ENCODE measurements around the gene RSBN1L.
A peak's percentile ranks its signal among the peaks of the same experiment; 100 is the strongest.
"Not testable (repeated sequence)": the region's sequence is repeated elsewhere in the genome, so short reads cannot be mapped to it uniquely, and the experiment has no call there.

The RSBN1L gene

DNA sequence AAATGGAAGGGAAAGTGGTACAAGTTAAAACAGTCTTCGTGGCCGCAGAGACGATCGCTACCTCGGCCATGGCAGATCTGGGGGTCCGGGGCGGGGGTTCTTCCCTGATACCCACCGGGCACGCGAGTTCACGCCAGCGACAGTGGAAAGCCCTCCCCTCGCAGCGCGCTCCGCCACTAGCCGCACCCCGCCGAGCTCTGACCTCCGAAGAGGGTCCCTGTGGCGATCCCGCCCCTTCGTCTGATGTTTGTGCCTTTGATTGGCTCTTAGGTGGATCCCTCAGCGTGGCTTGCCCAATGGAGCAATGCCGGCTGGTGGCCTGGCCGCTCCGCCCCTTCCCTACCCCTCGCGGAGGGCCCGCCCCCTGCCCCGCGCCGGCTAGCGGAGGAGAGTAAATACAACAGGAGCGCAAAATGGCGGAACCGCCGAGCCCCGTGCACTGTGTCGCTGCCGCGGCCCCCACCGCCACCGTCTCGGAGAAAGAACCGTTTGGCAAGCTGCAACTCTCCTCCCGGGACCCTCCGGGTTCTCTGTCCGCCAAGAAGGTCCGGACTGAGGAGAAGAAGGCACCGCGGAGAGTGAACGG lies at the start of gene RSBN1L:
Gene RSBN1L, plus strand, starts transcription at position 403 of the 586 bp plus-strand sequence. Its CDS starts 11 bp downstream, at position 414.
- no peaks in the 10 kb centered on the region for H3K9me3 ChIP-seq (ENCODE audit: low read length)
- peaks cover 34% of the 10 kb centered on the region for H3K4me1 ChIP-seq (ENCODE audit: insufficient read depth, low read length)
- H3K4me3 ChIP-seq (ENCODE audit: low read depth in 1 of 2, low read length in 2 of 2): peak within 1 kb of the TSS; percentile 75 to 90
- peak within 1 kb of the TSS; percentile 99 for H3K27ac ChIP-seq (ENCODE audit: low read depth, low read length)
- peak within 1 kb of the TSS; percentile 91 for H3K9ac ChIP-seq (ENCODE audit: low read length)
- H3K27me3 ChIP-seq (ENCODE audit: control insufficient read depth in 1 of 2, insufficient read depth in 2 of 2, low read length in 2 of 2): no peaks in the 10 kb centered on the region
- no peaks in the 10 kb centered on the region for H3K36me3 ChIP-seq (ENCODE audit: insufficient read depth, low read length)

GRCh38 chr7:77648742-77649338 lies 47.4 kb upstream of the RSBN1L start:
- H3K4me1 ChIP-seq (ENCODE audit: insufficient read depth, low read length): no peaks in the 10 kb centered on the region
- no peak overlapping the region for H3K27ac ChIP-seq (ENCODE audit: low read depth, low read length)
- H3K27me3 ChIP-seq (ENCODE audit: control insufficient read depth in 1 of 2, insufficient read depth in 2 of 2, low read length in 2 of 2): no peaks in the 10 kb centered on the region
- peaks cover 4% of the 10 kb centered on the region for H3K36me3 ChIP-seq (ENCODE audit: insufficient read depth, low read length)
- H3K9me3 ChIP-seq (ENCODE audit: low read length): no peaks in the 10 kb centered on the region
- H3K9ac ChIP-seq (ENCODE audit: low read length): no peak overlapping the region
- H3K4me3 ChIP-seq (ENCODE audit: low read depth in 1 of 2, low read length in 2 of 2): no peak overlapping the region

GRCh38 chr7:77649716-77650349 lies 46.4 kb upstream of the RSBN1L start:
- Histone ChIP-seq H3K36me3 (ENCODE audit: insufficient read depth, low read length) (peaks cover 4% of the 10 kb centered on the region), H3K9me3 (ENCODE audit: low read length) (no peaks in the 10 kb centered on the region), H3K4me3 (ENCODE audit: low read depth in 1 of 2, low read length in 2 of 2) (no peak overlapping the region), H3K27me3 (ENCODE audit: control insufficient read depth in 1 of 2, insufficient read depth in 2 of 2, low read length in 2 of 2) (no peaks in the 10 kb centered on the region), H3K4me1 (ENCODE audit: insufficient read depth, low read length) (no peaks in the 10 kb centered on the region), H3K27ac (ENCODE audit: low read depth, low read length) (no peak overlapping the region), H3K9ac (ENCODE audit: low read length) (no peak overlapping the region)

DNA sequence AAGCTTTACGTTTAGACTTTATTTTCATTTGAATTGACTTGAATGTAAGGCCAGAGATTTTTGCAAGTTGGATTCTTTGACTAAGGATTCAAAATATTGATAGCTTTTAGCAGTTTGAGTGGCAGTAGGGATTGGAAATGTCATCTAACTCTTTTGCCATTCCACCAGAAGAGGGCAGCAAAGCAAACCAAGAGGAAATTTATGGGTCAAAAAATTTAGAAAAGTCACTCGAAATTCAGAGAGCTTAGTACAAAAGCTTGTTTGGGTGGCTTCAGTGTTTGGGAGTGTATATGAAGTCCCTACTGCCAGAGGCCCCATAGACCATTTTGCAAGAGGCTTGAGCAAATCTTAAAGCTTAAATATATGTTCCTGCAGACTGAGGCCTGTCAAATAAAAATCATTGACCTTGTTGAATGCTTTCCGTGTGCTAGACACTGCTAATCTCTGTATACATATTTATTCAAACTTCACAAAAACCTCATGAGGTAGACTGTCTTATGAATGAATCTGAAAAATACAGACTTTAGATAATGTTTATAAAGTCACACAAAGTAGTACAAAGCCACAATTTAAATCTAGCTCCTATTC lies 44.6 kb upstream of the RSBN1L start:
- H3K9me3 ChIP-seq (ENCODE audit: low read length): no peaks in the 10 kb centered on the region
- H3K4me3 ChIP-seq (ENCODE audit: low read depth in 1 of 2, low read length in 2 of 2): no peak overlapping the region
- H3K9ac ChIP-seq (ENCODE audit: low read length): no peak overlapping the region
- H3K36me3 ChIP-seq (ENCODE audit: insufficient read depth, low read length): no peaks in the 10 kb centered on the region
- H3K27ac ChIP-seq (ENCODE audit: low read depth, low read length): no peak overlapping the region
- no peaks in the 10 kb centered on the region for H3K27me3 ChIP-seq (ENCODE audit: control insufficient read depth in 1 of 2, insufficient read depth in 2 of 2, low read length in 2 of 2)
- peaks cover 5% of the 10 kb centered on the region for H3K4me1 ChIP-seq (ENCODE audit: insufficient read depth, low read length)

DNA sequence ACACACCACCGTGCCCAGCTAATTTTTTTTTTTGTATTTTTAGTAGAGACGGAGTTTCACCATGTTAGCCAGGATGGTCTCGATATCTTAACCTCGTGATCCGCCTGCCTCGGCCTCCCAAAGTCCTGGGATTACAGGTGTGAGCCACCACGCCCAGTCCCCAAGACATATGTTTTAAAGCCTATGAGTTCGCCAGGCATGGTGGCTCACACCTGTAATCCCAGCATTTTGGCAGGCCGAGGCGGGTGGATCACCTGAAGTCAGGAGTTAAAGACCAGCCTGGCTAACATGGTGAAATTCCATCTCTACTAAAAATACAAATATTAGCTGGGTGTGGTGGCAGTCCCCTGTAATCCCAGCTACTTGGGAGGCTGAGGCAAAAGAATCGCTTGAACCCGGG lies 43.4 kb upstream of the RSBN1L start:
- not testable (repeated sequence) for H3K27ac ChIP-seq (ENCODE audit: low read depth, low read length); H3K4me3 ChIP-seq (ENCODE audit: low read depth in 1 of 2, low read length in 2 of 2); H3K9ac ChIP-seq (ENCODE audit: low read length); H3K36me3 ChIP-seq (ENCODE audit: insufficient read depth, low read length); H3K9me3 ChIP-seq (ENCODE audit: low read length); H3K27me3 ChIP-seq (ENCODE audit: control insufficient read depth in 1 of 2, insufficient read depth in 2 of 2, low read length in 2 of 2); H3K4me1 ChIP-seq (ENCODE audit: insufficient read depth, low read length)

- no peaks in the 10 kb centered on the region for H3K9me3 ChIP-seq (ENCODE audit: low read length)
- no peak overlapping the region for H3K27ac ChIP-seq (ENCODE audit: low read depth, low read length)
- peaks cover 5% of the 10 kb centered on the region for H3K4me1 ChIP-seq (ENCODE audit: insufficient read depth, low read length)
- no peak overlapping the region for H3K4me3 ChIP-seq (ENCODE audit: low read depth in 1 of 2, low read length in 2 of 2)
- no peaks in the 10 kb centered on the region for H3K36me3 ChIP-seq (ENCODE audit: insufficient read depth, low read length)
- H3K27me3 ChIP-seq (ENCODE audit: control insufficient read depth in 1 of 2, insufficient read depth in 2 of 2, low read length in 2 of 2): no peaks in the 10 kb centered on the region
- no peak overlapping the region for H3K9ac ChIP-seq (ENCODE audit: low read length)
Measured at GRCh38 chr7:77653572-77653971, 42.7 kb upstream of the RSBN1L start.

- Histone ChIP-seq H3K27me3 (ENCODE audit: control insufficient read depth in 1 of 2, insufficient read depth in 2 of 2, low read length in 2 of 2) (no peaks in the 10 kb centered on the region), H3K4me1 (ENCODE audit: insufficient read depth, low read length) (peaks cover 5% of the 10 kb centered on the region), H3K9me3 (ENCODE audit: low read length) (no peaks in the 10 kb centered on the region), H3K27ac (ENCODE audit: low read depth, low read length) (no peak overlapping the region), H3K9ac (ENCODE audit: low read length) (no peak overlapping the region), H3K4me3 (ENCODE audit: low read depth in 1 of 2, low read length in 2 of 2) (no peak overlapping the region), H3K36me3 (ENCODE audit: insufficient read depth, low read length) (no peaks in the 10 kb centered on the region)
Measured at GRCh38 chr7:77655356-77655755, 40.9 kb upstream of the RSBN1L start.

DNA sequence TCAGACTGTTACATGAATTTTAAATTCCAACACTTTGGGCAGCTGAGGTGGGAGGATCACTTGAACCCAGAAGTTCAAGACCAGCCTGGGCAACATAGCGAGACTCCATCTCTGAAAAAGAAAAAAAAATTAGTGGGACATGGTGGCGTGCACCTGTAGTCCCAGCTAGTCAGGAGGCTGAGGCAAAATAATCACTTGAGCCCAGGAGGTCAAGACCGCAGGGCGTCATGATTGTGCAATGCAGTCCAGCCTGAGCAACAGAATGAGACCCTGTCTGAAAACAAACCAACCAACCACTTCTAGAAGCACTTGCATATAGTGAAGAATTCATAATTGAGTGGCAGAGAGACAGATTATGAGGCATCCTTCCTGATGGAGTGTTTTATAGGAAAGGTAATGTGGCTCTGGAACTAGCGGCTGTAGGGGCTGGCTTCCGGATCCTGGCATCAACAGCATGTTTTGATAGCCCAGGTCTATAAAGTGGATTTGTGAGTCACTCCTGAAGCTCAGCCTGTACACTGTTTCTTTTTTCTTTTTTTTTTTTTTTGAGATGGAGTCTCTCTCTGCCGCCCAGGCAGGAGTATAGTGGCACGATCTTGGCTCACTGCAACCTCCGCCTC lies 40.3 kb upstream of the RSBN1L start:
- Histone ChIP-seq H3K4me3 (ENCODE audit: low read depth in 1 of 2, low read length in 2 of 2) (no peak overlapping the region), H3K27me3 (ENCODE audit: control insufficient read depth in 1 of 2, insufficient read depth in 2 of 2, low read length in 2 of 2) (no peaks in the 10 kb centered on the region), H3K9ac (ENCODE audit: low read length) (no peak overlapping the region), H3K9me3 (ENCODE audit: low read length) (no peaks in the 10 kb centered on the region), H3K27ac (ENCODE audit: low read depth, low read length) (no peak overlapping the region), H3K4me1 (ENCODE audit: insufficient read depth, low read length) (peaks cover 5% of the 10 kb centered on the region), H3K36me3 (ENCODE audit: insufficient read depth, low read length) (no peaks in the 10 kb centered on the region)

DNA sequence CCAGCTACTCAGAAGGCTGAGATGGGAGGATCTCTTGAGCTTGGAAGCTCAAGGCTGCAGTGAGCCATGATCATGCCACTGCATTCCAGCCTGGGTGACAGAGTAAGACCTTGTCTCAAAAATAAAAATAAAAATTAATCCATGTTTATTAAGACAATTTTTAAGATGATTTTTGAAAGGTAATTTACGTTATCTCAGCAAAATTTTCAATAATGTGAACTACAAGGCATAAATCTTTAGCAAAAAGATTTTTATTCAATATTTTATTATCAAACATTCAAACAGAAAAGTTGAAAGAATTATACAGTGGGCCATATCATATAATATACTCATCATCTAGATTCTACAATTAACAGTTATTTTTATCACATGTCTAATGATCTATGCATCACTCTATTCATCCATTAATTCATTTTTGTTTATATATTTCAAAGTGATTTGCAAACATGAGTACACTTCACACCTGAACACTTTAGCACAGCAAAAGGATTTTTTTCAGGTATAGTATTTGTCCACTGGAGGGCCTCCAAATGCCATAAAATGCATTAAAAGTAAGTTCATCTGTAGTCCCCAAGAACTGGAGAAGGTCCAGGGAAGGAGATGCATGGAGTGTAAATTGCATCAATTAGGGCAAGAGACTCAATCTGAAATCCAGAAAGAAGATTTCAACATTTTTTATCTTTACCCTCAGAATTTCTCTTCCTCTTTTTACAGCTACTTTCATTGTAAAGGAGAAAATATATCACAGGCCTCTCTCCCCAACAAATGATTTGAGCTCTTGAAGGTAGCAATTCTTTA lies 38.6 kb upstream of the RSBN1L start:
- Histone ChIP-seq H3K27ac (ENCODE audit: low read depth, low read length) (no peak overlapping the region), H3K4me1 (ENCODE audit: insufficient read depth, low read length) (peaks cover 5% of the 10 kb centered on the region), H3K9me3 (ENCODE audit: low read length) (no peaks in the 10 kb centered on the region), H3K36me3 (ENCODE audit: insufficient read depth, low read length) (no peaks in the 10 kb centered on the region), H3K4me3 (ENCODE audit: low read depth in 1 of 2, low read length in 2 of 2) (no peak overlapping the region), H3K27me3 (ENCODE audit: control insufficient read depth in 1 of 2, insufficient read depth in 2 of 2, low read length in 2 of 2) (no peaks in the 10 kb centered on the region), H3K9ac (ENCODE audit: low read length) (no peak overlapping the region)

- no peak overlapping the region for H3K9ac ChIP-seq (ENCODE audit: low read length)
- no peaks in the 10 kb centered on the region for H3K36me3 ChIP-seq (ENCODE audit: insufficient read depth, low read length)
- peaks cover 5% of the 10 kb centered on the region for H3K4me1 ChIP-seq (ENCODE audit: insufficient read depth, low read length)
- H3K27ac ChIP-seq (ENCODE audit: low read depth, low read length): no peak overlapping the region
- no peaks in the 10 kb centered on the region for H3K9me3 ChIP-seq (ENCODE audit: low read length)
- H3K4me3 ChIP-seq (ENCODE audit: low read depth in 1 of 2, low read length in 2 of 2): no peak overlapping the region
- H3K27me3 ChIP-seq (ENCODE audit: control insufficient read depth in 1 of 2, insufficient read depth in 2 of 2, low read length in 2 of 2): no peaks in the 10 kb centered on the region
Measured at GRCh38 chr7:77658928-77659327, 37.3 kb upstream of the RSBN1L start.

DNA sequence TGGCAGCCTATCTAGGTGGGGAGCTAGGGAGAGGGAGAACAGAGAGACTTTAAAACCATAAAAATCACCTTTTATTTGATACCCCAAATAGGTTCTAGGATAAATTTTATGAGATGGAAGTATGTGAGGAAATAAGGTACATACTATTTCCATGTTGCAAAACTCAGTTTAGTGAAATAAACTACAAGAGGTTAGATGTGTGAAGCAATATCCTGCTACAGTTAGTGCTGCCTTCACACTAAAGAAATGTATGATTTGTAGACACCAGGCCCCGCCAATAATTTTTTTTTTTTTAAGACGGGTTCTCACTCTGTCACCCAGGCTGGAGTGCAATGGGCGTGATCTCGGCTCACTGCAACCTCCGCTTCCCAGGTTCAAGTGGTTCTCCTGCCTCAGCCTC lies 34.4 kb upstream of the RSBN1L start:
- Histone ChIP-seq H3K36me3 (ENCODE audit: insufficient read depth, low read length) (no peaks in the 10 kb centered on the region), H3K4me1 (ENCODE audit: insufficient read depth, low read length) (no peaks in the 10 kb centered on the region), H3K9ac (ENCODE audit: low read length) (no peak overlapping the region), H3K4me3 (ENCODE audit: low read depth in 1 of 2, low read length in 2 of 2) (no peak overlapping the region), H3K27ac (ENCODE audit: low read depth, low read length) (no peak overlapping the region), H3K27me3 (ENCODE audit: control insufficient read depth in 1 of 2, insufficient read depth in 2 of 2, low read length in 2 of 2) (no peaks in the 10 kb centered on the region), H3K9me3 (ENCODE audit: low read length) (no peaks in the 10 kb centered on the region)

Data from muscle layer of colon (tissue), 2 donors.